ENCODE data around the gene C9orf72.

The C9orf72 gene

DNA sequence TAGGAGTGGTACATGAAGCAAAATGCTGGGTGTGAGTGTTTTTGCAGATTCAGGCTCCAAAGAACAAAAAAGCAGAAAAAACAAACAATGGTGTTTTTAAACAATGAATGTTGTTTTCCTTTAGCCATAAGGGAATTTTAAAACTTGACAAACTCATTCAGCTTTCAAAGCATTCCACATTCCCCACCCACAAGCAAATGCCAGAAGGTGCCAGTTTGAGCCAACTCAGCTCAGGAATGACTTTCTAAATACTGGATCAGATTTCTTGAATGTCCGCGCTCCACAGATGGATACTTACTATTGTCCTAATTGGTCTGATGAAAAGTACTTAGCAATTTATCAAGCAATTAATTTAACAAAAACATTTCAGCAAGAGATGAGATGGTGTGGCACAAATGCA is 30.8 kb downstream of the C9orf72 start:
- no peak overlapping the region for H3K4me3 ChIP-seq
- H3K27ac ChIP-seq = peak overlapping the region in 1 of 21 experiments; percentile 19

DNA sequence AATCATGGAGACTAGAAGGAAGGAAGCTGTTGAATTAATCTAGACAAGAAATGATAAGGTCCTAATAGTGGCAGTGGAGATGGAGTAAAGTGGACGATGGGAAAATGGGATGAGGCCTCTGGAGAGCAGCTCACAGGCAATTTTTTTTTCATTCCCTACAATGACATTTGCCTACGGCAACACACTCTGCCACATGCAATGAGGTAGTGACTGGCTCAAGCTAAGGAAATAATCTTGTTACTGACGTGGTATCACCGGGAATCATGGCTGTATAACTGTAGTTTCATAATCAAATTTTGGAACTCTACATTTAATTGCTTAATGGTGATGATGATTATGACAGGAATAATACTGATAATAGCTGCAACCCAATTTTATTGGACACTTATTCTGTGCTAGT is 31.5 kb downstream of the C9orf72 start:
- H3K27ac ChIP-seq = peak overlapping the region in 2 of 21 experiments; percentile 7 to 19
- no peak overlapping the region for H3K4me3 ChIP-seq

DNA sequence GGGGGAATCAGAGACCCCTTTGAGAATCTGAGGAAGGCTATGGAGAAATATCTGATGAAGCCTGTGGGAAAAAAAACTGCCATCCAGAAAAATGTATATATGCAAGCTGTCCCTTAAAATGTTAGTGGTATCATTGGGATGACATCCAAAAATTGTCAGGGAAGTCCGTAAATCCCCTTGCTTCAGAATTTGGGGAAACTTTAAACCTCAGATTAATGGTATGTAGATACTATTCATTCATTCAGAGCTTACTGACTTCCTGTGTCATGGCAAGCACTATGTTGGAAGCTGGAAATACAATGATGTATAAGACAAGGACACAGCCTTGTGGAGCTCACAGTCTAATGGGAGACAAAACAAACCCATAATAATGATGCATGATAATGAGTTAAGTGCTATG is 32.8 kb downstream of the C9orf72 start:
- Histone ChIP-seq H3K4me3 (no peak overlapping the region), H3K27ac (peak overlapping the region in 7 of 21 experiments; percentile 13 to 70 (median 47))

DNA sequence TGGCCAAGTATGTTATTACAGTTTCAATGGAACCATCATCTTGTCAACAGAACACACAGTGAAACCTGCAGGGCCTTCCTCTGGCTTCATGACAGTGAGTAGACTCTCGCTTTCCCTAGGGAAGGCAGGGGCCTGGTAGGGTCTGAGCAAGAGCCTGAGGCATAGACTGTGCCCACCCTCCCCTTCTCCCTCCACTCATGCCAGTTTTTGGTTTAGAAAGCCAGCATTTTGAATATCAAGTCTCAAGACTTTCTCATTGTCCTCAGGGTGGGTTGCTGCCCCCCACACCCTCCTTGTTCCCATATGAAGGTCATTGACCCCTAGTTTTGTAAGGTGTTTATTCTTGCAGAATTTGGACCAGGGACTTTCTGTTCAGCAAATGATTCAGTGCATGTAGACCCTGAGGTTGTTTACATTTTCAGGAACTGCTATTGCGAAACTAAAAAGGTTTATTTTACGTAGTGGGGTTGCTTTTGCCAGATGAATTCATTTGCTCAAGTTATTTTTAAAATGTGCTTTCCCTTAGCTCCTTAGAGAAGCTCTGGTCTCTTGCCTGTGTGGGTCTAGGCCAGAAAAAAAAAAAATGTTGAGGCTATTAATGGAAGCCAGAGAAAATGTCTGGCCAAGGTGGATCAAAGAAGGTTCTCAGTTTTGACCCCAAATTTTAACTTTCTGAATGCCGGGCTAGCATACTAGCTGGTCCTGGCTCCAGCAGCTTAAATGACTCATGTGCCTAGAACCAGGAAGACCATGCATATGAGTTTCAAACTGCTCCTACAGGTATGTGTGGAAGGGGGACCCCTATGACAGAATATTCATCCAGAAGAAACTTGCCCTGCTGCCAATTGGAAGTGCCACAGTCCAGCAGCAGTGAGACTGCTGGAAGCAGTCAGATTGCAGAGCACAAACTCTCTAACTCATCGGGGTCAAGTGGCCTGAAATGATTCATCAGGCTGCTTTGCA is 33.5 kb downstream of the C9orf72 start:
- Histone ChIP-seq H3K27ac (peak overlapping the region in 12 of 21 experiments; percentile 5 to 70 (median 42)), H3K4me3 (no peak overlapping the region)

DNA sequence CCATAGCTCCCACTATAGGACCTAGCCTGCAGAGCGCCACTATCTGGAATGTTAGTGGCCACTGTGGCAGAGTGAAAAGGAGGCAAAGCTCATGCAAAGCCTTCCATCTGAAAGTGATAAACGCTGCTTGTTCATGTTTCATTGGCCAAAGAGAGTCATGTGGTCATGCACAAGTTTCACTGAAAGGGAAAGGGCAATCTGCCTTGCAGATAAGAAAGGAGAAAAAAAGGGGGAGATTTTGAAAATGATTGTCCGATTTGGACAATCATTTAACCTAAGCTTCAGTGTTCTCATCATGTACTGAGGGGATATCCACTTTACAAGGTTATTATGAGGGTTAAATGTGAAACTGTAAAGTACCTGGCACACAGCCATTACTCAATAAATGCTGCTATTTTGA is 34.6 kb downstream of the C9orf72 start:
- H3K27ac ChIP-seq = peak overlapping the region in 1 of 21 experiments; percentile 27
- no peak overlapping the region for H3K4me3 ChIP-seq

DNA sequence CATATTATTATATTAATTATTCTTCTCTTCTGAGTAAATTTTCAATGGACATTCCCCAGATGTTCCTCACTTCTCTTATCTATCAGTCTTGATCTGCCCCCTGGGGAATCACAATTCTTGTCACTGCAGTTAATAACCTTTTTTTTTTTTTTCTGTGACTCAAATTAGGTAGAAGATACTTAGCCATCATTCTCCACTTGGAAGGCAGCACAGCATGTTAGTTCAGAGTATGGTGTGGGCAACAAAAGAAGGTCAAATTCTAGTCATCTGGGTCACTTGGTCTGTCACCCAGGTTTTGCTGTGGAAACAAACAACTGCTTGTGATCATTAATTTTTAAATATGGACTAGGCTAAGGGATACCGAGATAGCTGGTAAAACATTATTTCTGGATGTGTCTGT is 35.5 kb downstream of the C9orf72 start:
- Histone ChIP-seq H3K27ac (no peak overlapping the region), H3K4me3 (no peak overlapping the region)

DNA sequence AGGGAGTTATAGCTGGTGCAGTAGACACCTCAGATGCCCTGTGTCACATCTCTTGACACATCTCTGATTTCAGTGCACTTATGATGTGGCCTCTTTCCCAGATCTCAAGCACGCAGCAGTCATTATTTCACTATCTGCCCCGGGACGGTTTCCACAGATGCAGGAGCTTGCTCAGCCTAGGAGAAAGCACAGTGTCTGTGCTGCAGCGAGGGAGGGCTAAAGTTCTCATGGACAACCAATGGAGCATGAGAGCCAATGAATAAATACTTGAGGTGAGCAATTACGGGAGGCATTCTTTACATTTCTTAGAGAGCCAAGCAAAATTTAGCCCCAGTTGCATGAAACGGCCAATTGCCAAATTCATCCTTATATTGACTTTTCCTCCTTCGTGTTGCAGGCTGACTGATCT is 36.2 kb downstream of the C9orf72 start:
- Histone ChIP-seq H3K4me3 (no peak overlapping the region), H3K27ac (no peak overlapping the region)

DNA sequence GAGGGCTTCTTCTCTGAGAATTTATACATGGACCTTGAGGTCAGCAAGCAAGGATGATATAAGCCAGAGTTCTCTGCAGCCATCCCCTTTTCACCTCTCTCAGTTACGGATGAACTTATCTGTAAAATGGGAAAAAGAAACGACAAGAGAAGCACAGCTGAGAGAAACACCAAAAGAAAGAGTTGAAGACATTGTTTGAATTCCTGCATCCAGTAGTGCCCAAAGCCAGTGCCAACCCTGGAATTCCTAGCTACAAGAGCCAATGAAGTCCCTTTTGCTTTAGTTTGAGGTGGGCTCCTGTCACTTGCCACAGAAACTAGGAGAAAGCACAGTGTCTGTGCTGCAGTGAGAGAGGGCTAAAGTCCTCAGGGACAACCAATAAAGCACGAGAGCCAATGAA is 37.1 kb downstream of the C9orf72 start:
- no peak overlapping the region for H3K4me3 ChIP-seq
- H3K27ac ChIP-seq = no peak overlapping the region

DNA sequence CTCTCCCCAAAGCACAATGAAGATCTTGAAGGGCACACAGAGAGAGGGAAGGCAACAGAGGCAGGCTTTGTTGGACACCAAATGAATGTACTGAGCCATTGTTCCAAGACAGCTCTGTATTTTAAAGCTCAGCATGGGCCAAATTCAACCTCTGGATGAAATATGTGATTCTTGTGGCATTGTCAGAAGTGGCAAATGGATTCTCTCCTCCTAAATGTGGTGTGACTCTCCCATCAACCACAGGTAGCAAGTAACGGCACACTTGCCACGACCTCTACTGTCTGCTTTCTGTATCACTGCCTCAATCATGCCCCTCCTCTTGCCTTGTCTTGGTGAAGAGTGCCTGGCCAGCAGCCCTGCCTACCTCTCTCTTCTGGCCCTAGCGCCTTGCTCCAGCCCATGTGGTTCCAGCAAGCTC is 37.6 kb downstream of the C9orf72 start:
- H3K4me3 ChIP-seq = no peak overlapping the region
- peak overlapping the region in 1 of 21 experiments; percentile 25 for H3K27ac ChIP-seq

DNA sequence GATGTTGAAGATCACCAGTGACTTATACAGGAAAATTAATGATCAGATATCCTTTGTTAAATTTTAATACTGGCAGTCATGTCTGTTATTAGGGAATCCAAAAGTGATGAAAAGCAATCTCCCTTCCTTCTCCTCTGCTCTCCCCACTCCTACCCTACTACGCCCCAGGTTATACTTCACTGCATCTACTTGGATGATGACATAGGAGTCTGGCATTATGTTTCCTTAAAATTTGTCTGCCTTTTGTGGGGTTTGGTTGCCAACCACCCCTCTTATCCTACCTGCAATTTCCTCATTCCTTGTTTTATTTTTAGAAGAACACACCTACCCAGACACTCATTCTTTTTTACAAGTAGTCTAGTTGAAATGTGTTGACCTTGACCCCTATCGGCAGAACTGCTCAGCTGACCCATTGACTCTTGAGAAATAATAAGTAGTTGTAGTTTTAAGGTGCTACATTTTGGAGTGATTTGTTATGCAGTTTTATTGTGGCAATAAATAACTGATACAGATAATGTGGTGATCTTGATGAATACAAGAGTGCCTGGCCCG is 38.5 kb downstream of the C9orf72 start:
- peak overlapping the region in 4 of 21 experiments; percentile 16 to 72 (median 33) for H3K27ac ChIP-seq
- no peak overlapping the region for H3K4me3 ChIP-seq

DNA sequence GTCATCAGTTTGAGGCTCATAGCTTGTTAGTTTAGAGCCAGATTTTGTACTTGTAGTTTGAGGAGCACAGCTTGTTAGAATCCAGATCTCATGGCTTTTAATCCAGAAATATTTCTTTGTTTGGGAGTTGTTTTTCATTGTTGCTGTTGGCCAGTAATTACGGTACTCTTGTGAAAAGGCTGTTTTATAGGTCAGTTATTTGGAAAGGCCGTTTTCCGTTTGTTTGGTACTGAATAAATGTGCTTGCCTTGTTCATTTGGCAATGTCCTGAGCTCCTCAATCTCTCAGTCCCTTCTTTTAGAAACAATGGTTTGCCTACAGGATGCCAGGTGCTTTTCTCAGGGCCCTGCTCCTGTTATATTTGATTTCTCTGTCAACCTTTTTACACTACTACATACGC is 39.1 kb downstream of the C9orf72 start:
- no peak overlapping the region for H3K4me3 ChIP-seq
- peak overlapping the region in 5 of 21 experiments; percentile 16 to 72 (median 21) for H3K27ac ChIP-seq

DNA sequence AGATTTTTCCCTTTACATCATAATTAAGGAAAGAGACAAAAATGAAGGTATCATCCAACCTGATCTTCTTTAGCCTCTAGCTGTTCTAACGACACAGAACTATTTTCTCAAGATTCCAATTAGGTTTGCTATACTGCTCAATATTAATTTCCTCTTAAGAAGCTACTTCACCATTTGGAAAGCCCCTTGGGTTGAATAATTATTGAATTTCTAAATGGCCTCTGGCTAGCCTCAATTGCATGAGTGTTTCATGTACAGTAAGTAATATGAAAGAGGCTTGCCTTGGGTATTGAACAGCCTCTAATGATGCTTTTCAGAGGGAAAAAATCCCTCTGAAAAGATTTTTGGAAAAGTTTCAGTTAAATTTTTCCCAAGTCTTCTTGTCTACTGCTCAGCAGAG is 40.0 kb downstream of the C9orf72 start:
- peak overlapping the region in 2 of 21 experiments; percentile 21 to 72 for H3K27ac ChIP-seq
- H3K4me3 ChIP-seq = no peak overlapping the region

DNA sequence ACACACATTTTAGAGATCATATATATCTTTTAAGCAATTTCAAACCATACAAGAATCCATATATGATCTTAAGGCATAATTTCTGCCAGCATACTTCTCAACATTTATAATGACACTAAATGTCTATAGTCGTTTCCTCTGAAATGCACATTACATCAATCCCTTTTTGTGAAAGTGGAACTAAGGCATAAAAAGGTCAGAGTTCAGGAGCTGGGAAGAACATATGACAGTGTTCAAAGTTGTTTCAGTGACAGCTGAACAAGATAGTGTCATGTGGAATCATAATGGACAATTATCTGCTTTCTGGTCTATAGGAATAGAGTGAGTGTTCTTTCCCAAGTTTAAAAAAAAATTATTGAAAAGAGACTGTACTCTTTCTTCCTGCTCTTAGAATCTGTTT is 41.2 kb downstream of the C9orf72 start:
- Histone ChIP-seq H3K27ac (no peak overlapping the region), H3K4me3 (no peak overlapping the region)

DNA sequence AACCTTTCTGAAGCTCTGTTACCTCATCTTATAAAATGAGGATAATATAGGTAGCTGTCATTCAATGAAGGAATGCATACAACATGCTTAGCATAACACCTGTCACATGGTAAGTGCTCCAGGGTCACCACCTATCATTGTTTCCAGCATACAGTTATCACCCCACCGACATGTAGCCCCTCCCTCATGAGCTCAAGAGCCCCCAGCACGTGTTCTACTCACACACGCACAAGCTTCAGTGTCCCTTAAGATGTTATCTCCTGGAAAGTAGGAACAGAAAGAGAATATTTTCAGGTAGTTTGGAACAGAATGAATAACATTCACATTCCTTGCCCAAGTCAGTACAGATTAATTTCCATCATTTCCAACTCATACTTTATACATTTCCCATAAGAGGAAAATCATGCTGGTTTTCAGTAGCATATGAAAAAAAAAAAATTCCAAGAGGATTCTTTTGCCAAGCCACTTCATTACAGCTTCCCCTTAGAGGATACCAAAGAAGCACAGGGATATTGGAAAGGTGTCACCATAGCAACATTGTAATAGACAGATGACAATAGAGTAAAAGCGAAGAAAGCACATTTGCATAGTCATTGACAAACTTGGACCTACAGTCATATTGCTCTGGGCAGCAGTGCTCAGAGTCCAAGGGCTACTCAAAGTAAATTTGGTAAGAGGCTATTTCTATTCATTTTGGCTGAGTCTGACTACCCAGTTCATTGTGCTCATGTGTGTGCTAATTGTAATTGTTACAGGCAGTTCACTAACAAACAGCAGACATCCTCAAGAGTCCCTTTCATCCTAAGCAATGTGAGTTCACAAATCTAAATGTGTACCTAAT is 42.1 kb downstream of the C9orf72 start:
- Histone ChIP-seq H3K27ac (no peak overlapping the region), H3K4me3 (no peak overlapping the region)

DNA sequence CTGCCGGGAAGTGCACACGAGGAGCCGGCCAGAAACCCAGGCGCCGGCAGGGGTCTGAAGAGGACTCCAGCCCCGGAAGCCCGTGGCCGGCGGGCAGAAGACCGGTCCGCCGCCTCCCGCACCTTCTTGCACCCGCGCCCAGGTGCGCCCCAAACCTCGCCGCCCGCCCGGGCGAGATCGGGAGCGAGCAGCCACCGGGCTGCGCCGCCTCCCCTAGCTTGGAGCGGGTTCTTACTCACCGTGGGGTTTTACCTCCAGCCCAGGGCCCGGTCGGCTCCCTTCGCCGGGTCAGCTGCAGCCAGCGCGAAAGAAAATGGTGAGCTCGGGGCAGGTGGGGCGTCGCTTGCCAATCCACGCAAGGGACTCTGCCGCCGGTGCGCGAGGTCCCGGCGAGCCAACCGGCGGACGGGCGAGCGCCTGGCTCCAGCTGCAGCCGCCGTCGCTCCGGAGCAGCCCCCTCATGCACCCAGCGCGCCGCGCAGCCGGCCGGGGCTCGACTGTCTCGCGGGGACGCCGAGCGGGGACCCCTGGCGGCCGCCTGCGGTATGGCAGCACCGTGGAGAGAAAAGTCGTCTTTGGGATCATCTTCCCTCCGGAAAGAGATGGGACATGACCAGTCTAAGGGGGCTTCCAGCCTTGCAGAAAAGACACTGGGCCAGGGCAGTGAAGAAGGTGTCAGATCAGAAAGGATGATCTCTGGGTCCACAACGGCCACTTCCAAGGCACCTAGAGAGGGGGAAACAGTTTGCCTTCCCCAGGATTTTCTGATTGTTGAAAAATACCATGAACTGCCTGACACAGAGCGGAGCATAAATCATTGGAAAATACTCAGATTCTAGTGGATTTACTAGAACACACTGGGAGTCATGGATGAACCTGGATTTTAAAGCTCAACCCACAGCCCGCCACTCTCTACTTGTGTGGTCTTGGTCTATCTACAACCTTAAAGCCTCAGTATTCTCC is 43.7 kb downstream of the C9orf72 start, which contains the start of gene MOB3B:
TSS of gene MOB3B (minus strand) at position 499 of the 963 bp plus-strand sequence. CDS start 74,264 bp downstream, outside the sequence.
- H3K27ac ChIP-seq = peak within 1 kb of the TSS; percentile 69 to 96 (median 90)
- H3K4me3 ChIP-seq = peak within 1 kb of the TSS; percentile 50 to 85 (median 70)

DNA sequence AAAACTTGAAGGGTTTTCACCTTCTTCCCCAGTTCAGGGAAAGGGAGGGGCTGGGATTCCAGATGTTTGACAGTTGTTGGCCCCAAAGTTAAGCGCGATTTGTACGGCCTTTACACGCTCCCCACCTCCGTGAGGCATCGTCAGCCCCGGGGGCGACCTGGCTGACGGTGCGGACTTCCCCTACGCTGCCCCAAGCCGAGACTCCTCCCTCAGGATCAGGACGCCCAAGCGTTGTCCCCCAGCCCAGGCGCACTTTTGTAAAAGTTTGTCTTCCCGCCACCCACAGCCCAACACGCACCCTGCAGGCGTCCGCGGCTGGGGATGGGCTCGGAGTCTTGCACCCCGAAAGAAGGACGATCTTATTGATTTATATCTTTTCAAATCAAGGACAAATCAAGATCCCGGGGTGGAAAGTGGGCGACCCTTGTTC is 44.4 kb downstream of the C9orf72 start:
- Histone ChIP-seq H3K4me3 (peak overlapping the region; percentile 50 to 85 (median 70)), H3K27ac (peak overlapping the region; percentile 69 to 96 (median 90))

DNA sequence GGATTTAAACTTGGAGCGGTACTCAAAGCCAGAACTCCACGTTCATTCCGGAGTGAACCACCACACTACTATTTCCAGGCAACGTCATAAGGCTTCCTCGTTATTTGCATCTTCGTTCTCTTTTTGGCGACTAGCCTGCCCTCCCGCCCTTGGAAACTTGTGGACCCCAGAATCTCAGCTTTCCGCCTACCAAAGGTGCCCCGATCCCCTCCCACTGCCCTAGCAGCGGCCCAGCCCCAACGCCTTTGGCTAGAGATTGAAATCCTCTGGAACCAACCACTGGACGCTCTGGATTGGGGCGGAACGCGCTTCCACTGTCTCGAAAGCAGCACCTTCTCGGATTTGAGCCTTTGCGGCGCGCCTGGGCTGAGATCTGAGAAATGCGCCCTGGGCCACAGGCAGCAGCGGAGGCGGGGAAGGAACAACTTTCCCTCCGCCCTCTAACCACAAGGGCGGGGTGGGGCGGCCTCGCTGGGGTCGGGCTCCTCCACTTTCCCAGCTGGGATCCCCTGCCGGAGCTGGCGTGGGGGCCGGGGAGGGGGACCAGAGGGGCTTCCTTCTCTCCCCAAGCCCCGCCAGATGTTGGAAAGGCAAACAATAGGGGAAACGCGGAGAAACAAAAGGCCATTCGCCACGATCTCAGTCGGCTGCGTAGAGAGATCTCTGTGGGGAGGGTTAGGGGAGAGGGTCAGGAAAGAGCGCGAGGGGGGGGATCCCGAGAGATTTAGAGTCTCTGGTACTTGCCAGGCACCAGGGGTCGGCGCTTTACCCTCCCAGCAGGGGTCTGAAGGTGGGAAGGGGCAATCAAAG is 45.0 kb downstream of the C9orf72 start:
- H3K27ac ChIP-seq = peak overlapping the region; percentile 50 to 96 (median 90)
- H3K4me3 ChIP-seq = peak overlapping the region; percentile 50 to 85 (median 70)

DNA sequence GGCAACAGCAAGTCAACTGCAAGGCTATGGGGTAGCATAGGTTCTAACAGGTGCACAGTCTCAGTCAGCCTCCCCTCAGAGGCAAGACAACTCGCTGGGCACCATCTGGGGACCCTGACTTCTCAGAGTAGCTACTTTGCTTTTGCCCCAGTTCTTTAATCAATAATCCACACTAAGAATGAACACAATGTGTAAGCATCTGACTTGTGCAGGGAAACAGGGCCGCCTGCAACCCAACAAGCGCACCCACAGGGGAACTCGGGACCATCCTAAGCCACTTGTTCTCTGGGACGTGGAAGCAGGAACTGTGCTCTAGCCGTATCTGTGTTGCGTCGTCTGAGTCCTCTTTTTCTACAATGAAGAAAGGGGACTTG is 45.6 kb downstream of the C9orf72 start:
- Histone ChIP-seq H3K4me3 (peak overlapping the region; percentile 50 to 85 (median 70)), H3K27ac (peak overlapping the region in 19 of 21 experiments; percentile 78 to 96 (median 91))
